ENCODE results near the gene PGC.

GRCh38 chr6:41780551-41781365, 33.6 kb upstream of the PGC start, which contains the start of gene PRICKLE4:
- TF ChIP-seq CTCF (IDR thresholded peaks at IDR 0.05; ENCODE audit: low read depth, low read length) (no peak), POLR2A (IDR thresholded peaks at IDR 0.05; ENCODE audit: extremely low read depth, insufficient read length) (no peak), MAX (IDR thresholded peaks at IDR 0.05; ENCODE audit: low read depth, low read length) (no peak)
